ENCODE data around the gene CRACR2B.
A peak's percentile ranks its signal among the peaks of the same experiment; 100 is the strongest.

CRACR2B gene

GRCh38 chr11:827146-827896 lies 398 bp upstream of the CRACR2B start:
- DNase-seq, result peak; percentile 35

GRCh38 chr11:828506-829175 lies 922 bp downstream of the CRACR2B start:
- no peak for DNase-seq

- peak; percentile 50 for DNase-seq
Measured at GRCh38 chr11:829176-829846, 1.6 kb downstream of the CRACR2B start.

GRCh38 chr11:829847-830294 lies 2.2 kb downstream of the CRACR2B start:
- no peak for DNase-seq

GRCh38 chr11:830295-831117 lies 2.8 kb downstream of the CRACR2B start:
- peak; percentile 59 for DNase-seq

GRCh38 chr11:831118-831864 lies 3.6 kb downstream of the CRACR2B start:
- no peak for DNase-seq

- DNase-seq, result no peak
Measured at GRCh38 chr11:831961-832528, 4.3 kb downstream of the CRACR2B start.

- no peak for DNase-seq
Measured at GRCh38 chr11:832529-833113, 4.9 kb downstream of the CRACR2B start, which contains the start of gene CD151. TSS of gene CD151 (plus strand) at chr11:832952. CDS start at chr11:836070, 3,118 bp downstream.

GRCh38 chr11:833114-833791 lies 5.5 kb downstream of the CRACR2B start:
- no peak for DNase-seq

GRCh38 chr11:833849-834311 lies 6.2 kb downstream of the CRACR2B start:
- no peak for DNase-seq

GRCh38 chr11:834371-835316 lies 6.9 kb downstream of the CRACR2B start:
- DNase-seq, result no peak

GRCh38 chr11:836274-836673 lies 8.6 kb downstream of the CRACR2B start:
- DNase-seq, result no peak

- DNase-seq, result no peak
Measured at GRCh38 chr11:836700-837099, 9.0 kb downstream of the CRACR2B start.

- no peak for DNase-seq
Measured at GRCh38 chr11:837189-837989, 9.7 kb downstream of the CRACR2B start.

- no peak for DNase-seq
Measured at GRCh38 chr11:837990-838307, 10.2 kb downstream of the CRACR2B start.

GRCh38 chr11:838441-839279 lies 10.9 kb downstream of the CRACR2B start:
- no peak for DNase-seq

GRCh38 chr11:839280-839623 lies 11.5 kb downstream of the CRACR2B start:
- no peak for DNase-seq

Data from DMS153 (cell line).